Activated T-helper 1 cell treated with anti-CD3 and anti-CD28 coated beads, Interleukin-2, amount 50 U/mL, for 16 hours (primary cell): ENCODE measurements around the gene SRGAP1.

ENCODE experiments used
- DNase-seq, 2 donors: peaks; one replicate each; pipeline ENCODE4 v3.0.0-alpha.2; 2020; ENCODE audit warnings: low read depth in 1 of 2, low spot score in 1 of 2

SRGAP1 gene

DNA sequence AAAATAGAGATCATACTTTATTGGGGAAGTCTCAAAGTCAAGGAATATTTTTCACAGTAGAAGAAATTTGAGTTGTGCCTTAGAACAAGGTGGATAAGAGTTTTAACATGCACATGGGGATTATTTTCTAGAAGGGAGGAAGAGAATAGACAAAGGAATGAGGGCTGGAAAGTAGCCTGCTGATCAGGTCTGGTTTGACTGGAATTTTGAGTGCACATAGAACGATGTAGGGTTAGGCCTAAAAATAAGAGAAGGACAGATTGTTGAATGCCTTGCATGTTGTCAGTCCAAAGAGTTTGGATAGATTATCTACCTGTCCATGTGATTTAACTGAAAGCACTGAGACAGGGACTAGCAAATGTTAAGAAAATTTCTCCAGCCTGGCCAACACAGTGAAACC, 87.2 kb downstream of the SRGAP1 start:
- no peak for DNase-seq

DNA sequence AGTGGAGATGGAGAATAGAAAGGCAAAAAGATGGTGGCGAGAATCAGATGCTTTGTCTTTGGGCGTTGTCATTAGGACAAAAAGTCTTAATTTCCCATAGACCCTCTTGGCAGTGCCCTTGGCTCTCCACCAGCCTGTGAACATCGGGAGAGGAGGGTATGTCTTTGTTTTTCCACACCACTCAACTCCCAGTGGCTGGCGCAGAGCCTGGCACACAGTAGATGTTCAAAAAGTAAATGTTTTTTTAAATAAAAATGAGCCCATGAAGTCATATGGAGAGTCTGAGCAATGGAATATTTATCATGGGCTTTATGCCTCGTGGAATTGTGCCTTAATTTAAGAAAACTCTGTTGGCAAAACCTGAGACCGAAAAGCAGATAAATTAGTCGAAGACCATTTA, 90.4 kb downstream of the SRGAP1 start:
- DNase-seq = no peak

DNA sequence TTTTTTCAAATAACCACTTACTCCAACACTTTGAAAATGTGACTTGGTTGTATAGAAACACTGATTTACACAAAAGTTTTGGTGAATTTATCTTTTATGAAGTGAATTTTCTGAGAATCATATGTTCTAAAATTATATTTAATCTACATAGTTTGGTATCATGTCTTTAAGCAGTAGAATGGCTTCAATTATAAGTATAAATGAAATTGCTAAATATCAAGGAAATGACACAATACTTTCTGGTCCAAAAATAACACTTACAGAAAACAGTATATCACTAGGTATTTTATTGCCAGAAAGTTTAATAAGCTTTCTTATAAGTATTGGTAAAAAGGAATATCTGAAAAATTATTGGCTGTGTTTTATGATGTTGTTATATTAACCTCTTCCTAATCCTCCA, 90.9 kb downstream of the SRGAP1 start:
- DNase-seq = no peak

DNA sequence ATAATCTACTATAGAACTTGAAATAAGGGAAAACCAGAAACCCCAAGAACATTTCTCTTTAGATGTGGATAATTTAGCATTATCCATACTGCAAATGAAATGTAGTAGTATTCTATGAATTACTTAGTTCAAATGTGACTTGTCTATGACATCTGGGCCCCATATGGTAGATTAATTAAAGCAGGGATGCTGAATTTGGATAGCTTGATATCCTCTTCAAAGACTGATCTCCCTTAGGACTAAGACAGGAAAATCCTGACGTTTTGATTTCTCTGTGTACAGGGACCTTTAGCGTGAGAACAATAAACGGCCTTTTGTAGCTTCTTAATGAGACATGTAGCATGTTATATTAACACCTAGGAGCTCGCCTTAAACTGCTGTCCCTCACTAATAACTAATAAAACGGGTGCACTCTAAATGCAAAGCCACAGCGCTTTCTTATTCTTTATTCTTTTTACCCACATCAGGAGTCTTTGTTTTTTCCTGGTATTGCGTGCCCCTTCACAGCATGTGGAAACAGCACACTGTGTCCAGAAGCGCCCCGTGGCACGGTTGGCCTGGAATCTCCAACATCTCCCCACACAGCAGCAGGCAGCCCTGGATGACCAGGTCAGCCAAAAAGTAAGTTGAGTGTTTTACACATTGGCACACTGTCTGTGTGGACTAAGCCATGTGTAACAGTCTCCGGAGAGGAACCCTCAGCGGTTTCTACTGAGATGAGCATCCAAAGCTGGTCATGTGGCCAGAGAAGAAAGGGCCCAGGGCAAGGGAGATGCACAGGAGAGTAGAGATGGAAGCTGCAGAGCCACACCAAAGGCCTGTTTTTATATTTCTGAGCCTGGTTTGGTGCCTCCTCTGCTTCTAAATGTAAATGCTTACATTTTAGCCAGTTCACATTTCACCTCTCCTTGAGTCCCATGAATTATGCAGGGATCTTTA, 93.1 kb downstream of the SRGAP1 start:
- no peak for DNase-seq

DNA sequence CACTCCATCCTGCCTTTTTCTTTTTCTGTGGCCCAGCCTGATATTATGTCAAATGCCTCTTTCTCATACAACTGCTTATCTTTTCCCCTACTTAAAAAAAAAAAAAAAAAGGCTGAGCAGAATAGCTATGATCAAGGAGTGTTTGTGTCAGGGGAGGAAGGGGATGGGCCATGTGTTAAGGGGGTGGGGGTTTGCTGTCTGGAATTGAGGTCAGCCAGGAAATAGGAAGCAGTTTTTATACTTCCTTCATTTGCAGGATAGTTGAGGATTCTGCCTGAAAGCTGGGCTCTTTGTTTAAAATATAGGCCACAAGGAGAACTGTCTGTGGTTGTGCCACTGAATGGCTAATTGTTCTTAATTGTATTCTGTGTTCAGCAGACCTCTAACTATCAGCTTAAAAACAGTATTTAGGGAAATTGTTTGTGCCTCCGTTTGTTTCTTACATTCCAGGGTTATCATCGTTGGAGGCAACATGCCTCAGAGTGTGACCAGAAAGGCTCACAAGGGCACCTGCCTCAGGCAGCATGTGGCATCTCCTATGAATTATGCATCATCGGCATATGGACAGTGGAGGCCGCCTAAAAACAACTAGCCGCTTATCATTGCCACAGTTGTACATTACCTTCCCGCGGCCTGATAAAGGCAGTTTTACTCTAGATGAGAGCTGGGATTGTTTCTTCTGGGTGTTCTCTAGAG, 96.0 kb downstream of the SRGAP1 start:
- DNase-seq = no peak

DNA sequence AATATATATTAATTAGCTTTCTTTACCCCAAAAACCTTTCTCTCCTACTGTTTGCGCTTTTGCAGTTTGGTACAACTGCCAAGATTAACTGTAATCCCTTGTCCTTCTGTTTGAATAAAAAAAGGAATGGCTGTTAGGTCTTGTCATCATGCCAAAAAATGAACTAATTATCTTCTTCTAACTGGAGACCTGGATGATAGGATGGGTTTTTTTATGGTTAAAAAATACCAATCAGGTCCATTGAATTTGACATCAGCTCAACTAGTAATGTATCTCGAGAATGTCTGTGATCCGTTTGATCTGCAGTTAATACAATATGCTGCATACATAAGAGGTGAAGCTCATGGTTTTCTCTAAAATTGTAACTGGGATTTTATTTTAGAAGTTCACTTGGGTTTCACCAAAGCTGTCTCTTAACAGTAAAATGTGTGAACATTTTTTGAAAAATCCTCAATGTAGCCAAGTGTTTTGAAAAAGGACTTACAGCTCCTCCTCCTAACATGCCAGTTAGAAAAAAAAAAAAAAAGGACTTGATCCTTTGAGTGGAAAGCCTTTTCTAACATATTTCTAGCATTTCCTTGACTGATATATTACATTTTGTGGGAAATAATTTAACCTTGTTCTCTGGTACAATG, 96.8 kb downstream of the SRGAP1 start:
- DNase-seq = no peak

DNA sequence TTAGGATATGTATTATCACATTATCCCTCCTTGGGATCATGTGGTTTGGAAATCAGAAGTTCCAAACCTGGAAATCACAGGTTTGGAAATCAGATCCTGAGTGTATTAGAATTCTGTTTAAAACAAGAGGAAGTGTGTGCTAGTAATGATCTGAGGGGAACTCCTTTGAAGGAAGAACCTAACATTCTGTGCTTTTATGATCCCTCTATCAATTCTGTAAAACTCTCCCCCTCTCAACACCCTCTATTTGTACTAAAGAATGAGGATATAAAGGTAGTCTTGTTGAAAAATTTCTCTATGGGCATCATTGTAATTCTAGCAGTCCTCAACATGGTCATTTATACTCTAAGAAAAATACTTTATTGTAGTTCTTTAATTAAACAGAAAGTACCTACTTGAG, 97.4 kb downstream of the SRGAP1 start:
- no peak for DNase-seq

DNA sequence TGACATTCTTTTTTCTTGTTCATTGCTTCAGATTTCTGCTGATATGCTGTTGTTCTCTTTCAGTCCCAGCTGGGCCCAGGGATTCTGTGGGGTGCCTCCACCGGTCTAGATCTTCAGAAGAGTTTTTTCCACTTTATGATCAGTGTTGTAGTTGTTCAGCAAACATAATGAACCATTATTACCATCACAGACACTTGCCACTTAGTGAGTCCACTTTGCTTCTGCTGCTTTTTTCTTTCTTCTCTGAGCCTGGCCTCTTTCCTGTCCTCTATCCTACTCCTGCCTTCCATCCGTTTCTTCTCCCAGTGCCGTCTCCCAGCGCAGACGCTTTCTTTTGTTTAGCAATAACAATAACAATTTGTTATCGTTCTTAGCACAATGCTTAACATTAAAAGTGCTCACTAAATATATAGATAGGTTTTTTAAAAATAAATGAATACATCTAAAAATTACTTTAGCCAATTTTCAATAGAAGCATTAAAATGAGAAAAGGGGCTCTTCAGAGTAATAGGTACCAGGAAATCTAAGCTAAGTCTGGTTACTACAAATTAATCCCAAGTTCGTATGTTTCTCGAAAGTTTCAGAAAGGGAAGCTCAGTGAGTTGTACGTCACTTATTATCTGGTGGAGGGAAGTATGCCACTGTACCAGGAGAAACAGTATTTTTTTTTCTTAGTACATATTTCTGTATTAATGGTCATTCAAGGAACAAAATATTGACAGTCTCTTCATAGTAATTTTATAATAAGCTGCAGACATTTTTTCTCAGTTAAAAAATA, 98.2 kb downstream of the SRGAP1 start:
- no peak for DNase-seq

DNA sequence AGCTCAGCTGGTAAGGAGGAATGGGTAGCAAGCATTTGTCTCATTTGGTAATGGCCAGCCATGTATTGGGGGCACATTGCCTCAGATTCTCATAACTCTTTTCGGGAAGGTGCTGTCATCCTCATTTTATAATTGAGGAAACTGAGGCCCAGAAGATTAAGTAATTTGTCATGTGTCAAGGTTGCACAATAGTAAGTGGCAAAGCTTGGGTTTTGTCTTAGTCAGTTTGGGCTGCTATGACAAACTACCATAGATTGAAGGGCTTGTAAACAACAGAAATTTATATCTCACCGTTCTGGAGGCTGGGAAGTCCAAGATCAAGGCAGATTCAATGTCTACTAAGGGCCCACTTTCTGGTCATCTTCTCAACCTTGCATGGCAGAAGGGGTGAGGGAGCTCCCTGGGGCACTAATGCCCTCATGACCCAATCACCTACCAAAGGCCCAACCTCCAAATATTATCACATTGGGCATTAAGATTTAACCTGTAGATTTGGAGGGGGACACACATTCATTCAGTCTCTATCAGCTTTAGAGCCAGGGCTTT, 99.6 kb downstream of the SRGAP1 start:
- DNase-seq = no peak

DNA sequence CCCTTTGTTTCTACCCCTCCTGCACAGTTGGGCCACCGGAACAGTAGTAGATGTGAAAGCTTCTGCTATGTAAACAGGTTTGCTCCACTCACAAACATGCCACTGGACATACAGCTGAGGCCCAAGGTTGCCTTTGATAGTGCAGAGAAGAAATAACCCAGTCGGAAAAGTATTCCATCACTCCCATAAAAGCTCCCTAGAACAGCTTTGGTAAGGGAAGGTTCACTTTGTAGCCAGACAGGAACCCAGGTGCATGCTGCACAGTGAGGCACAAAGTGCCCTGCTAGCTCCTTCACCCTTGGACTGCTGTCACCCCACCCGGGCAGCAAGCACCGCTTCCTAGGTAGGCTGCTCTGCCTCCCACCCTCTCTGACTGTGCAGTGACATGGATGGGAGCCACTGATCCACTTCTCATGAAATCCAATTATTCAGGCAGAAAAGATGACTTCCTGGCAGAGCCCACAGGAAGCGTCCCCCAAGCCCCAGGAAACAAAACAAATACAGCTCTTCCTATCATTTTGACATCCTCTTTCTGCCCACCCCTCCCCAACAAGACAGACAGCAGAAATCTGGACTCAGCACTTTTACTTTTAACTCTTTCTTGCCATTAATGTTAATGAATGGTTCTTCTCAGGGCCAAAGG, 100.2 kb downstream of the SRGAP1 start:
- no peak for DNase-seq

DNA sequence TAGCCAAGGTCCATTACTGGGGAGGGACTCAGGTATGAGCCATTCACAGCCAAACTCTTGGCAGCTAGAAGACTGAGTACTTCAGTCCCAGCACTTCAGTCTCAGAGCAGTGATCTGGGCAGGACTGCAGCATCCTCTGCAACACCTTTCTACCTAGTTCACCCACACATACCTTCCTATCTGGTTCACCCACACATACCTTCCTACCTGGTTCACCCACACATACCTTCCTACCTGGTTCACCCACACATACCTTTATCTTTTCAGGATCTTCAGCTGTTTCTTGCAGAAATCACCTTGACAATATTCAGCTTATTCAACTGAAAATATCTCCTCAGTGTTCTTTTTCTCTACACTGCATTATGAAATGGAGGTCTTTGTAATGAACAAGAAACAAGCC, 101.3 kb downstream of the SRGAP1 start:
- no peak for DNase-seq

DNA sequence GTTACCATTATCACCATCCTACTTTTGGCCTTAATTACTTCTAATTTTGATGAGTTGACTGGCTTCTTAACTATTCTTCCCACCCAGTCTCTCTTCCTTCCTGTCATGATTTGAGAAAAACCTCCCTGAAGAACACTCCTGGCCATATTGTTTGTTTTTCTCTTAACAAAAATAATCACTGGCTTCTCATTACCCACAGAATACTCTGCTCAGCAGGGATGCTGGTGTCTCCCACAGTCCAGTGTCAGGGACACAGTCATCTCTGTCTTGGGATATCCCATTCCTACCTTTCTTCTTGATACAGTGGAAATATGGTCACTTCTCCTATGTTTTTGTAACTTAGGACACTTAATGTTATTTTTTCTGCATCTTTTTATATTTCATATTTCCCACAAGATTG, 103.7 kb downstream of the SRGAP1 start:
- no peak for DNase-seq

DNA sequence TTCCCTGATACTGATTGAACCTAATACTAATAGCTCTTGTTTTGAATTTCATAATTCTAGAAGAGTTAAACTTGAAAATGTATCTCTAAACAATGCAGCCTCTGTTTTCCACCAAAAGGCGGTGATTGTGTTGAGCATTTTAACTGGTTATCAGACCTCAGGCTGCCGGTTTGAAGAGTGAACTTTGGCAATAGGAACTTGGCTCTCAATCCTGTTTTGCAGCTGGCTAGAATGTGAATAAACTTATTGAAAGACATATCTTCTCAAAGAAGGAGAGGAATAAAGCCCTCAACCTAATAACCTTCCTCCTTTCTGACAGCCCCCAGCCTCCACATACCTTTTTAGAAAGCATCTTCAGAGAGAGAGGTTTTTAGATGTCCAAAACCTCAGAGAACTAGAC, 105.4 kb downstream of the SRGAP1 start:
- no peak for DNase-seq

DNA sequence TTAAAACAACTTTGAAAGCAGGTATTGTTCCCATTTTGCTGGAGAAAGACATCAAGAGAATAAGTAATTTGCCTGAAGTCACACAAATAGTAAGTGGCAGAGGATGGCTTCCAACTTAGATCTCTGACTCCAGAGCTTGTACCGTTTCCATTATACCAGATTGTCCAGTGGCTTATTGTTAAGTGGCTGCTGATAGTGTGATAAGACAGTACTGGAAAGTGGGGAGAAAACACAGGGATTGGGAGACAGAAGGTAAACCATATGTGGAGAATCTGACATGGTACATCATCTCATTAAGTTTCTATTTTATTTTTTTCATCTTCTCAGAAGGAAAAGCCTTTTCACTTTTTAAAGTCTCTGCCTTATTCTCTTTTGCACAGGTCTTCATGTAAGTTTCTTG, 108.5 kb downstream of the SRGAP1 start:
- DNase-seq = no peak

DNA sequence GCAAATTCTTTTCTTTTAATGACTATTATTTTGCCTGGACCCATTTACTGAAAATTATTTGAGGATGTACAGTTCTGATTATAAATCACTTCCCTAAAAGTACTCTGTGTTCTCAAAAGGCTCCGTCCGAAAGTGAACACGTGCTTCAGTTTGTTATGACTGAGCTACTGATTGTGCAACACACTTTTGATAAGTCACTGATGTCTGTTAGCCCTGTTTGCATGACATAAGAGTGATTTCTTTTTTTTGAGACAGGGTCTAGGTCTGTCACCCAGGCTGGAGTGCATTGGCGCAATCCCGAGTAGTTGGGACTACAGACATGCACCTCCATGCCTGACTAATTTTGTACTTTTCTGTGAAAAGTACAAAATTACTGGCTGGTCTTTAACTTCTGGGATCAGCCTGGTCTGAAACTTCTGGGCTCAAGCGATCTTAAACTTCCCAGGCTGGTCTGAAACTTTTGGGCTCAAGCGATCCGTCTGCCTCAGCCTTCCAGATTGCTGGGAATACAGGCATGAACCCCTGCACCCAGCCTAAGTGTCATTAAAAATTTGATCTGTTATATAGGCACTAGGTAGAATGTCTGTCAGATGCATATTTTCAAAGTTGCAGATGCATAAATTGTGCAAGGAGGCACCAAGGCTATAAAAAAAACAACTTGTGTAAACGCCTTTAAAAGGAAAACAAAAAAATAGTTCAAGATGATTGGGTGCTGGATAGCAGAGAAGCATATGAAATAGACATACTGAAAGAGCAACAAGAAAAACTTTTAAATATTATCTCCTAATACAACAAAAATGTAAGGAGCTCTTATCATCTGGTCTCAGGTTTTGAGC, 111.5 kb downstream of the SRGAP1 start:
- DNase-seq = no peak

DNA sequence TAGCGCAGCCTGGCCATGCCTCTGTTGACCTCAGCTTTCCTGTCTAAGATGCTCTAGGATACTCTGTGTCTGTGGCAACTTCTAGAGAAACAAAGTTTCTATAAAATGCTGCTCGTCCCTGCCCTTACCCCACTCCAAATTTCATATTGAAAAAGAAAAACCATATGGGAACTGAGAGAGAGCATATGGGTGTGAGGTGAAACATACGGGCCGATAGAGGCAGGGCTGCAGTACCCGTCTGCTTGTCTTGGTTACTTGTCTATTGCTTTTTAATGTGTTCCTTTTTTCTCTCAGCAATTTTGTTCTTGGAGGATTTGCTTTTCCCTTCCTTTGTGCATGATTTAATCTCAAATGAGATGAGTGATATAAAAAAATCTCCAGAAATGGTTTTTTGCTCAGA, 113.0 kb downstream of the SRGAP1 start:
- no peak for DNase-seq

DNA sequence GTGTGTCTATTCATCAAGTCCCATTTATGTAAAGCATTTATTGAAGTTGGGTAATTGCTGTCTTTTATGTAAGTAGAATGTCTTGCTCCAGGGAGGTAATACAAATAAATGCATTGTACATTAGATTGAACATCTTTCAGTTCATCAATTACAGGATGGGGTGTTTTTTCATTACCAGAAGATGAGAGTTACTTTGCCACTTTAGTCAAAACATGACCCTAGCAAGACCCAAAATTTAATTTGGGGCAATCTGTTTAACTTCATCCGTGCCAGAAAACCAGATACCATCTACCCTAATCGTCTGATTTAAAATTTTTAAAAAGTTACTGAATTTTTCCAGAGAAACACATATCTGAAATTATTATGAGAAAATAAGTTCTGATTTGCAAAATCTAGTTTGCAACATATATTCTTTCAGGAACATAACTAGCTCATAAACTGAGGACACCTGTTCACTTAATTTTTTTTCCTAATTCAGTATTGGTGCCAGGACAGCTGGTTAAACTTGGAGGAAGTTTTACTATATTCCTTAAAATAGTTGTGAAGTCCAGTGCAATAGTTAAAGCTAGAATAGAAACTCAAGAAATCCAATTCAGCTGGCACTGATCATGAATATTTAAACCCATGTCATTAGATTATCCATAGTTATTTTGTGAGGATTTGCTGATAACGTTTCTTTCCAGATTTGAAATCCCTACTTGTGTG, 114.5 kb downstream of the SRGAP1 start:
- no peak for DNase-seq

DNA sequence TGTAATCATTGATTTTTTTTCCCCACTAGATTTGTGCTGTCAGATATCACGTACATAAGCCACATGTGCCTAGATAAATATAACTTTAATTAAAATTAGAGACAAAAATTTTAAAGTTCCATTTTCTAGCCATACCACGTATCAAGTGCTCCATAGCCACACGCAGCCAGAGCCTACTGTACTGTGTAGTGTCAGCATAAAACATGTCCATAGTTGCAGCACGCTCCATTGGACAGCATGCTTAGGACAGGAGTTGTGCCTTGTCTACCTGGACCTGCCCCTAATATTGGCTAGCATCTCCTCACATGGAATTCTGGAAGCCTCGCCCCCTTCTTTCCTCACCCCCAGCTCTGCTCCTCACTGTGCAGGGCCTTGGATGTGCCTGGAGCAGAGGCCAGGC, 116.5 kb downstream of the SRGAP1 start:
- no peak for DNase-seq

DNA sequence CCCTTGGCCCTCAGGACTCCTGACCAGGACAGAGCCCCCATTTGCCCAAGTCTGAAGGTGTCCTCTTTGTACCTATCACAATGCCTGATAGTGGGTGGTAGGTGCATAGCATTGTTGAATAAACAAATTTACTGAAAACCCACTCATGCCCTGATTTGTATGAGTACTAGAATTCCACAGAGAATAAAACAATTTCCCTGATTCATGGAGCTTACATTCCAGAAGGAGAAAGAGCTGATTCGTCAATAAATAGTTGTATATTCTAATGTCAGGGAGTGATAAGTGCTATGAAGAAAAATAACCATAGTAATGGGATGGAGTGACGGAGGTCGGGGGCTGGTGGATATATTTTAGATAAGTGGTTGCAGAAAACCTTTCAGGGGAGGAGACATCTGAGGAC, 117.0 kb downstream of the SRGAP1 start:
- DNase-seq = no peak
